Nephron (organoid): Measurements from ENCODE around the gene SLC6A17.

Experiments
- H3K27ac Mint-ChIP-seq, 3 experiments: 2 replicates each; pipeline ENCODE4 v1.8.0; 2020; ENCODE audit warnings: mixed read lengths in 3 of 3, mild to moderate bottlenecking in 2 of 3, moderate library complexity in 1 of 3
- H3K27me3 Mint-ChIP-seq: 2 replicates; pipeline ENCODE4 v1.8.0; 2021; ENCODE audit warnings: low read depth, mild to moderate bottlenecking, moderate library complexity, mixed read lengths
- H3K36me3 Mint-ChIP-seq: 2 replicates; pipeline ENCODE4 v1.8.0; 2020; ENCODE audit warnings: low read depth, mixed read lengths
- H3K4me1 Mint-ChIP-seq: 2 replicates; pipeline ENCODE4 v1.8.0; 2020; ENCODE audit warnings: mixed read lengths
- H3K4me3 Mint-ChIP-seq, 3 experiments: 2 replicates each; pipeline ENCODE4 v1.8.0; 2020; ENCODE audit warnings: mild to moderate bottlenecking in 3 of 3, mixed read lengths in 3 of 3, moderate library complexity in 2 of 3
- H3K9me3 Mint-ChIP-seq: 2 replicates; pipeline ENCODE4 v1.8.0; 2020; ENCODE audit warnings: mixed read lengths
- TF ChIP-seq, protein P1 (sequence below), 3 experiments: fragments of 200-600 bp; sonication (generic); IDR thresholded peaks; one replicate each; pipeline ENCODE4 v1.5.0; 2021; ENCODE audit warnings: antibody characterized with exemption in 3 of 3; ENCODE audit not compliant: unreplicated experiment in 3 of 3

The SLC6A17 gene

GRCh38 chr1:110207831-110208230, 57.5 kb downstream of the SLC6A17 start:
- TF ChIP-seq, protein P1, sequence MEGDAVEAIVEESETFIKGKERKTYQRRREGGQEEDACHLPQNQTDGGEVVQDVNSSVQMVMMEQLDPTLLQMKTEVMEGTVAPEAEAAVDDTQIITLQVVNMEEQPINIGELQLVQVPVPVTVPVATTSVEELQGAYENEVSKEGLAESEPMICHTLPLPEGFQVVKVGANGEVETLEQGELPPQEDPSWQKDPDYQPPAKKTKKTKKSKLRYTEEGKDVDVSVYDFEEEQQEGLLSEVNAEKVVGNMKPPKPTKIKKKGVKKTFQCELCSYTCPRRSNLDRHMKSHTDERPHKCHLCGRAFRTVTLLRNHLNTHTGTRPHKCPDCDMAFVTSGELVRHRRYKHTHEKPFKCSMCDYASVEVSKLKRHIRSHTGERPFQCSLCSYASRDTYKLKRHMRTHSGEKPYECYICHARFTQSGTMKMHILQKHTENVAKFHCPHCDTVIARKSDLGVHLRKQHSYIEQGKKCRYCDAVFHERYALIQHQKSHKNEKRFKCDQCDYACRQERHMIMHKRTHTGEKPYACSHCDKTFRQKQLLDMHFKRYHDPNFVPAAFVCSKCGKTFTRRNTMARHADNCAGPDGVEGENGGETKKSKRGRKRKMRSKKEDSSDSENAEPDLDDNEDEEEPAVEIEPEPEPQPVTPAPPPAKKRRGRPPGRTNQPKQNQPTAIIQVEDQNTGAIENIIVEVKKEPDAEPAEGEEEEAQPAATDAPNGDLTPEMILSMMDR (IDR thresholded peaks at IDR 0.05; ENCODE audit: unreplicated experiment in 3 of 3): peak; percentile 86 to 93 (median 91)
- Mint-ChIP-seq H3K27ac (no peak overlapping the region), H3K4me1 (peaks cover 9% of the 10 kb centered on the region), H3K9me3 (no peaks in the 10 kb centered on the region), H3K36me3 (no peaks in the 10 kb centered on the region), H3K27me3 (peaks cover 76% of the 10 kb centered on the region), H3K4me3 (peak overlapping the region; percentile 42 to 76 (median 67))

DNA sequence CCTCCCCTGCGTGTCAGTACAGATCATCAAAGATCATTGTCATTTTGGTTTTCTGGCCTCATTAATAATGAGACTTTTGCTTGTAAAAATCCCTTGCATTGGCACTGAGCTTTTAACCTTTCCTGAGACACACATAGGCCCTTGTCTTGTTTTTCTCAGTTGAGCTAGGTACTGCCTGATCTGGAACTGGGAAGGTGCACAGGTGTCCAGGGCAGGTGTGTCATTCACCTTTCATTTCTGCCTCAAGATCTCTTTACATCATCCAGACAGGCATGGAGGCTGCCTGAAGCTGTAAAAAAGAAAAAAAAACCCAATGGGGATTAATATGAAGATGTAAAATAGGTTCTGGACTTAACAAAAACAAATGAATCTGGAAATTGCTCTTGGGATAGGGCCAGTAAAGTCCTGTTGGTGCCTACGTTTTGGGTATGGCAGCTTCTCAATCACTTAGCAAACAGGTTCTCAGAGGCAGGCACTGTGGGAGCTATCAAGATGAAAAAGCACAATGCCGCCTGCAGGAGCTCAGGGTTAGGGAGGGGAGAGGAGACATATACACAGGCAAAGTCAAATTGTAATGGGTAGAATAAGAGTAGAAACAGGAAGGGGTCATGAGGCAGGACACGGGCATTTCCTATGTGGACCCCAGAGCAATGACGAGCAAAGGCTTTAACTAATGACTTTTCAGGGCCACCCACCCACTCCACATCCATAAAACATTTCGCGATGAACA, 58.8 kb downstream of the SLC6A17 start:
- no peaks in the 10 kb centered on the region for H3K36me3 Mint-ChIP-seq
- peak overlapping the region; percentile 82 to 92 (median 88) for H3K4me3 Mint-ChIP-seq
- H3K27ac Mint-ChIP-seq: peak overlapping the region in 2 of 3 experiments; percentile 40 to 62
- H3K9me3 Mint-ChIP-seq: no peaks in the 10 kb centered on the region
- TF ChIP-seq, protein P1 (IDR thresholded peaks at IDR 0.05; ENCODE audit: unreplicated experiment in 3 of 3): no peak
- H3K27me3 Mint-ChIP-seq: peaks cover 86% of the 10 kb centered on the region
- peaks cover 14% of the 10 kb centered on the region for H3K4me1 Mint-ChIP-seq

DNA sequence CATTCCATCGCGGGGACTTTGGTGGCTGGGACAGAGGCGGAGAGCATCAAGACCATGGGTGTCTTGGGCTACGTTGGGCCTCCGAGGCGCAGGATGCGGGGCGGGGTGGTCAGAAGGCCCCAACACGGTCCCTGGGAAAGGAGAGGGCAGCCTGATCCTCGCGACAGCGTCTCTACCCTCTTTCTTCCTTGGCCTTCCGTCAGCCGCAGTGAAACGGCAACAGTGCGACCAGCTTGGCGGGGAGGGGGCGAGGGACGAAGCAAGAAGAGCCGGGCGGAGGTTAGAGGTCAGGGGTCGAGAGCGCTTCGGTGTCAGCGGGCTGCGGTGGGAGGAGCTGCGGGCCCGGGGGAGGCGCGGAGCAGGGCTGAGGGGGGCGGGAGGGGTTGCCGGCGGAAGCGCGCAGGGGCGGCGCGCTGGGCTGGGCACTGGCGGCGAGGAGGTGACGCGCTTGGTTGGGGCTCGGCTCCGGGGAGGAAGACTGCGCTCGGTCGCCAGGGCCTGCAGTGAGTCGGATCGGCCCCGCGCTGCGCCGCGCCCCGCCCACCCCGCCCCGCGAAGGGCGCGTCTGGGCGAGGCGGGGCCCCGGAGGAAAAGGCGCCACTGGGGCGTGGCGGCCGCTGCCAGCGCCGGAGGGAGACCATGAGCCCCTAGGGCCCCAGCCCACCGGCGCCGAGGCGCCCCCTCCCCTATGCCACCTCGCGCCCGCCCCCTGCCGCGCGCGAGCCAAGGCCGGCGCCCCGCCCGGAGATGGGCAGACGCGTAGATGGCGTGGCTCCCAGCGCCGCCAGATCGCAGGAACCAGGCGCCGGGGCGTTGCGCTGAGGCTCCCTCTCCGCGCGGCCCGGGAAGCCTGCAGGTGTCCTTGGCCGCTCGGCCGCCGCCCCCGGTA, 59.7 kb downstream of the SLC6A17 start, which contains the start of gene KCNC4:
Gene KCNC4 (plus strand): TSS at position 600 of the 889 bp plus-strand sequence. CDS start 1,186 bp downstream, outside the sequence.
- Mint-ChIP-seq H3K27me3 (peaks cover 86% of the 10 kb centered on the region), H3K4me3 (peak within 1 kb of the TSS; percentile 87 to 92 (median 88)), H3K27ac (peak within 1 kb of the TSS in 2 of 3 experiments; percentile 40 to 62), H3K9me3 (no peaks in the 10 kb centered on the region), H3K4me1 (peaks cover 20% of the 10 kb centered on the region), H3K36me3 (no peaks in the 10 kb centered on the region)
- TF ChIP-seq, protein P1 (IDR thresholded peaks at IDR 0.05; ENCODE audit: unreplicated experiment in 3 of 3): no peak

- no peaks in the 10 kb centered on the region for H3K36me3 Mint-ChIP-seq
- TF ChIP-seq, protein P1 (IDR thresholded peaks at IDR 0.05; ENCODE audit: unreplicated experiment in 3 of 3): no peak
- no peak overlapping the region for H3K27ac Mint-ChIP-seq
- peak overlapping the region; percentile 84 to 87 (median 85) for H3K4me3 Mint-ChIP-seq
- H3K9me3 Mint-ChIP-seq: no peaks in the 10 kb centered on the region
- peaks cover 81% of the 10 kb centered on the region for H3K27me3 Mint-ChIP-seq
- H3K4me1 Mint-ChIP-seq: peaks cover 25% of the 10 kb centered on the region
Observed at GRCh38 chr1:110210604-110211495, 60.6 kb downstream of the SLC6A17 start.

- peaks cover 75% of the 10 kb centered on the region for H3K27me3 Mint-ChIP-seq
- no peaks in the 10 kb centered on the region for H3K9me3 Mint-ChIP-seq
- H3K4me3 Mint-ChIP-seq: peak overlapping the region; percentile 84 to 87 (median 85)
- H3K27ac Mint-ChIP-seq: no peak overlapping the region
- peaks cover 27% of the 10 kb centered on the region for H3K4me1 Mint-ChIP-seq
- TF ChIP-seq, protein P1 (IDR thresholded peaks at IDR 0.05; ENCODE audit: unreplicated experiment in 3 of 3): no peak
- H3K36me3 Mint-ChIP-seq: no peaks in the 10 kb centered on the region
Observed at GRCh38 chr1:110211496-110212168, 61.3 kb downstream of the SLC6A17 start.
